HG02943 (cell line): ENCODE results near the gene MAN1C1.

Experiments used
- ATAC-seq: cut with Tn5 transposase; IDR thresholded peaks from one replicate; pipeline ENCODE4 v1.9.1; 2021; ENCODE audit warnings: mild to moderate bottlenecking, low read depth, moderate library complexity; ENCODE audit not compliant: unreplicated experiment

MAN1C1 gene

GRCh38 chr1:25771221-25772114 is 154.9 kb downstream of the MAN1C1 start:
- no peak for ATAC-seq

GRCh38 chr1:25772164-25772563 is 155.6 kb downstream of the MAN1C1 start:
- no peak for ATAC-seq

GRCh38 chr1:25772692-25773245 is 156.2 kb downstream of the MAN1C1 start:
- ATAC-seq, result no peak

GRCh38 chr1:25773441-25774125 is 157.0 kb downstream of the MAN1C1 start:
- no peak for ATAC-seq

- ATAC-seq, result no peak
Measured at GRCh38 chr1:25774206-25774803, 157.7 kb downstream of the MAN1C1 start.

- ATAC-seq, result no peak
Measured at GRCh38 chr1:25774921-25775771, 158.6 kb downstream of the MAN1C1 start.

- ATAC-seq, result no peak
Measured at GRCh38 chr1:25779388-25779787, 162.8 kb downstream of the MAN1C1 start.

- ATAC-seq, result no peak
Measured at GRCh38 chr1:25779894-25780293, 163.3 kb downstream of the MAN1C1 start.

GRCh38 chr1:25780318-25781129 is 163.9 kb downstream of the MAN1C1 start:
- ATAC-seq, result no peak

GRCh38 chr1:25781130-25781433 is 164.5 kb downstream of the MAN1C1 start:
- no peak for ATAC-seq

- ATAC-seq, result no peak
Measured at GRCh38 chr1:25782608-25783201, 166.1 kb downstream of the MAN1C1 start.

GRCh38 chr1:25784575-25785051 is 168.0 kb downstream of the MAN1C1 start:
- no peak for ATAC-seq

- ATAC-seq, result no peak
Measured at GRCh38 chr1:25785333-25786067, 168.9 kb downstream of the MAN1C1 start.

GRCh38 chr1:25786887-25787759 is 170.5 kb downstream of the MAN1C1 start:
- no peak for ATAC-seq

- no peak for ATAC-seq
Measured at GRCh38 chr1:25787760-25788166, 171.2 kb downstream of the MAN1C1 start.

- no peak for ATAC-seq
Measured at GRCh38 chr1:25790472-25790871, 173.9 kb downstream of the MAN1C1 start.

- ATAC-seq, result no peak
Measured at GRCh38 chr1:25792115-25792514, 175.5 kb downstream of the MAN1C1 start.
